GM18498 (cell line): Measurements from ENCODE around the gene SCUBE1.

ENCODE experiments used
- ATAC-seq: cut with Tn5 transposase; IDR thresholded peaks from one replicate; pipeline ENCODE4 v1.9.1; 2021; ENCODE audit warnings: mild to moderate bottlenecking, moderate library complexity; ENCODE audit not compliant: unreplicated experiment

SCUBE1 gene

GRCh38 chr22:43162412-43163150, 180.6 kb downstream of the SCUBE1 start:
- ATAC-seq = no peak

GRCh38 chr22:43160497-43161126, 182.6 kb downstream of the SCUBE1 start:
- ATAC-seq = no peak

GRCh38 chr22:43159484-43160178, 183.5 kb downstream of the SCUBE1 start:
- ATAC-seq = no peak

- ATAC-seq = no peak
Observed at GRCh38 chr22:43158778-43159483, 184.2 kb downstream of the SCUBE1 start.

- no peak for ATAC-seq
Observed at GRCh38 chr22:43157874-43158546, 185.2 kb downstream of the SCUBE1 start.

GRCh38 chr22:43156413-43156812, 186.8 kb downstream of the SCUBE1 start:
- no peak for ATAC-seq

- ATAC-seq = no peak
Observed at GRCh38 chr22:43155789-43156188, 187.4 kb downstream of the SCUBE1 start.

GRCh38 chr22:43154887-43155536, 188.2 kb downstream of the SCUBE1 start:
- ATAC-seq = no peak

- no peak for ATAC-seq
Observed at GRCh38 chr22:43153899-43154298, 189.3 kb downstream of the SCUBE1 start.

- ATAC-seq = no peak
Observed at GRCh38 chr22:43152357-43153071, 190.7 kb downstream of the SCUBE1 start.

- no peak for ATAC-seq
Observed at GRCh38 chr22:43152003-43152356, 191.2 kb downstream of the SCUBE1 start.

GRCh38 chr22:43151251-43152002, 191.7 kb downstream of the SCUBE1 start, which contains the start of gene TSPO:
Gene TSPO (plus strand): TSS chr22:43151559. CDS start chr22:43159239, 7,680 bp downstream.
- ATAC-seq = no peak

- ATAC-seq = no peak
Observed at GRCh38 chr22:43150731-43151206, 192.4 kb downstream of the SCUBE1 start.

GRCh38 chr22:43148581-43148980, 194.6 kb downstream of the SCUBE1 start:
- ATAC-seq = no peak

GRCh38 chr22:43147821-43148220, 195.4 kb downstream of the SCUBE1 start:
- no peak for ATAC-seq
